Psoas muscle (tissue), 8 donors: ENCODE results near the gene PITPNM1. TPM values are rescaled to one million over a fixed set of nuclear protein-coding genes. Genes with fewer than 3 reads are reported as not detected.

Source experiments
- ATAC-seq, 4 donors: fragments of 200-7000 bp; cut with Tn5 transposase; one replicate each; pipeline ENCODE4 v1.9.1; 2020; ENCODE audit warnings: moderate library complexity in 3 of 4, mild to moderate bottlenecking in 2 of 4
- DNase-seq, 2 donors: peaks; one replicate each; pipeline ENCODE4 v3.0.0-alpha.2; 2020
- H3K27ac ChIP-seq: fragments of 200-600 bp; one replicate; pipeline ENCODE4 v1.8.0; 2022
- H3K27me3 ChIP-seq, 3 donors: fragments of 200-600 bp in 1 of 3; one replicate each; pipeline versions ENCODE4 v1.6.1 to v1.8.0; 2013 to 2022; ENCODE audit warnings: low read length in 2 of 3, mild to moderate bottlenecking in 2 of 3, moderate library complexity in 1 of 3; ENCODE audit not compliant: insufficient read depth in 3 of 3
- H3K36me3 ChIP-seq, 2 donors: fragments of 200-600 bp in 1 of 2; one replicate each; pipeline versions ENCODE4 v1.6.1 to v1.8.0; 2013 to 2022; ENCODE audit warnings: low read depth in 1 of 2, mild to moderate bottlenecking in 1 of 2, moderate library complexity in 1 of 2; ENCODE audit not compliant: insufficient read depth in 1 of 2
- H3K4me1 ChIP-seq: fragments of 200-600 bp; one replicate; pipeline ENCODE4 v1.8.0; 2022
- H3K4me3 ChIP-seq: fragments of 200-600 bp; one replicate; pipeline ENCODE4 v1.8.0; 2022; ENCODE audit warnings: mild to moderate bottlenecking
- H3K9me3 ChIP-seq: fragments of 200-600 bp; one replicate; pipeline ENCODE4 v1.8.0; 2022
- CTCF ChIP-seq: fragments of 200-600 bp; IDR thresholded peaks from one replicate; pipeline ENCODE4 v1.8.0; 2022; ENCODE audit warnings: antibody characterized with exemption
- WGBS, 3 donors: extraction: QIAGEN DNeasy Blood & Tissue Kit; methylation state at CpG; one replicate each; pipeline versions ENCODE4 v1.1.6 to v1.1.7; 2013; 5-methylcytosine and 5-hydroxymethylcytosine counted together
- intact Hi-C, 2 donors: fragments of 100-400 bp; cut with DNase I; formaldehyde crosslinking; loops; one replicate each; pipeline versions ENCODE4 v1.11.0 to v1.14.2; 2022
- polyA plus RNA-seq, 3 donors: library from polyadenylated mRNA; stranded (reverse); fragments of 200-250 nt; gene quantifications; one replicate each; pipeline ENCODE4 v1.2.3, GENCODE V29; 2013
- total RNA-seq, 4 donors: library from RNA; stranded (reverse); fragmentation: NEBNext Ultra II Directional in 2 of 4; extraction: Animal tissue kit (Norgen Biotek cat#: 25700) in 2 of 4; gene quantifications; one replicate each; pipeline versions ENCODE4 v1.2.1 to v1.2.4, GENCODE V29; 2021 to 2023
- donor health status: healthy with polysubstance abuse.
- donor health status: DM: no; HTN: no; CAD: no; lungs with moderate emphysema.
- donor health status: Bipolar disorder and iron deficiency.
- donor health status: healthy.
- donor health status: DM: yes; HTN: yes; CAD: no.
- donor health status: DM: no; HTN: no; CAD: no.
- donor health status: DM: no; HTN: no; CAD: no.
- donor health status: DM: yes; HTN: yes; CAD: no.

PITPNM1 gene
- total and polyA plus RNA-seq, 7 donors: 2.3 to 16.1 (median 7.1) TPM

- no peak overlapping the region for H3K27ac ChIP-seq
- DNase-seq (no peak), ATAC-seq (no peak)
- 50 to 67% (median 66%) methylated on average over 5 of the region's 5 CpGs for WGBS, 3 donors
- H3K36me3 ChIP-seq: no peaks in the 10 kb centered on the region
- intact Hi-C loops: no loop called here
- H3K27me3 ChIP-seq: peaks cover 0 to 11% (median 9%) of the 10 kb centered on the region in 3 donors
- H3K4me1 ChIP-seq: no peaks in the 10 kb centered on the region
- H3K4me3 ChIP-seq: no peak overlapping the region
- H3K9me3 ChIP-seq: no peaks in the 10 kb centered on the region
- no peak for TF ChIP-seq CTCF
Measured at GRCh38 chr11:67525275-67525976, 20.3 kb upstream of the PITPNM1 start.

- intact Hi-C loops: no loop called here
- no peak for TF ChIP-seq CTCF
- ATAC-seq (no peak), DNase-seq (no peak)
- no peak overlapping the region for H3K4me3 ChIP-seq
- H3K9me3 ChIP-seq: no peaks in the 10 kb centered on the region
- no peaks in the 10 kb centered on the region for H3K36me3 ChIP-seq
- no peak overlapping the region for H3K27ac ChIP-seq
- H3K4me1 ChIP-seq: no peaks in the 10 kb centered on the region
- H3K27me3 ChIP-seq: peaks cover 0 to 11% (median 9%) of the 10 kb centered on the region in 3 donors
- WGBS, 3 donors: 81 to 89% (median 85%) methylated on average over 9 of the region's 9 CpGs
Measured at GRCh38 chr11:67524480-67524808, 19.3 kb upstream of the PITPNM1 start.

- no peaks in the 10 kb centered on the region for H3K9me3 ChIP-seq
- ATAC-seq (no peak), DNase-seq (no peak)
- H3K4me3 ChIP-seq: no peak overlapping the region
- no peak overlapping the region for H3K27ac ChIP-seq
- H3K27me3 ChIP-seq: peaks cover 0 to 11% (median 9%) of the 10 kb centered on the region in 3 donors
- no peaks in the 10 kb centered on the region for H3K4me1 ChIP-seq
- intact Hi-C loops: no loop called here
- H3K36me3 ChIP-seq: no peaks in the 10 kb centered on the region
- TF ChIP-seq CTCF: no peak
- WGBS, 3 donors: 61 to 69% (median 62%) methylated on average over 22 to 25 of the region's 25 CpGs
Measured at GRCh38 chr11:67523556-67524479, 18.7 kb upstream of the PITPNM1 start.

- TF ChIP-seq CTCF: no peak
- 35 to 52% (median 35%) methylated on average over 23 of the region's 23 CpGs for WGBS, 3 donors
- DNase-seq: no peak
- Histone ChIP-seq H3K27ac (no peak within 1 kb of the TSS), H3K4me1 (no peaks in the 10 kb centered on the region), H3K27me3 (peaks cover 0 to 11% (median 9%) of the 10 kb centered on the region in 3 donors), H3K9me3 (no peaks in the 10 kb centered on the region), H3K36me3 (no peaks in the 10 kb centered on the region), H3K4me3 (no peak within 1 kb of the TSS)
- intact Hi-C loops: no loop called here
- no peak for ATAC-seq
Measured at GRCh38 chr11:67522844-67523555, 17.8 kb upstream of the PITPNM1 start, which contains the start of gene CABP2. TSS of gene CABP2 (minus strand) at chr11:67523446. CDS start at chr11:67523326, 120 bp downstream.
